HG02571 (cell line): ENCODE measurements around the gene ARHGEF7.
"Not testable (repeated sequence)": the region's sequence is repeated elsewhere in the genome, so short reads cannot be mapped to it uniquely, and the experiment has no call there.

ENCODE experiments used
- ATAC-seq: cut with Tn5 transposase; IDR thresholded peaks from one replicate; pipeline ENCODE4 v1.9.1; 2021; ENCODE audit warnings: mild to moderate bottlenecking, moderate library complexity; ENCODE audit not compliant: unreplicated experiment

Gene ARHGEF7

GRCh38 chr13:111249637-111250360, 134.7 kb downstream of the ARHGEF7 start:
- ATAC-seq: no peak

- no peak for ATAC-seq
Observed at GRCh38 chr13:111251646-111252445, 136.7 kb downstream of the ARHGEF7 start.

- no peak for ATAC-seq
Observed at GRCh38 chr13:111252446-111253364, 137.6 kb downstream of the ARHGEF7 start.

- no peak for ATAC-seq
Observed at GRCh38 chr13:111253365-111253872, 138.3 kb downstream of the ARHGEF7 start.

- no peak for ATAC-seq
Observed at GRCh38 chr13:111255228-111255790, 140.2 kb downstream of the ARHGEF7 start.

- ATAC-seq: no peak
Observed at GRCh38 chr13:111256458-111256857, 141.3 kb downstream of the ARHGEF7 start.

GRCh38 chr13:111256946-111257345, 141.8 kb downstream of the ARHGEF7 start:
- no peak for ATAC-seq

GRCh38 chr13:111257899-111258298, 142.8 kb downstream of the ARHGEF7 start:
- not testable (repeated sequence) for ATAC-seq

- ATAC-seq: no peak
Observed at GRCh38 chr13:111258637-111259036, 143.5 kb downstream of the ARHGEF7 start.

GRCh38 chr13:111259058-111259457, 143.9 kb downstream of the ARHGEF7 start:
- ATAC-seq: no peak

- no peak for ATAC-seq
Observed at GRCh38 chr13:111261326-111261725, 146.2 kb downstream of the ARHGEF7 start.

- ATAC-seq: no peak
Observed at GRCh38 chr13:111262281-111262680, 147.2 kb downstream of the ARHGEF7 start.

GRCh38 chr13:111262715-111263114, 147.6 kb downstream of the ARHGEF7 start:
- no peak for ATAC-seq

GRCh38 chr13:111263566-111263965, 148.5 kb downstream of the ARHGEF7 start:
- no peak for ATAC-seq

- ATAC-seq: no peak
Observed at GRCh38 chr13:111265006-111265700, 150.0 kb downstream of the ARHGEF7 start.

GRCh38 chr13:111265701-111266035, 150.6 kb downstream of the ARHGEF7 start:
- no peak for ATAC-seq

- no peak for ATAC-seq
Observed at GRCh38 chr13:111267205-111267604, 152.1 kb downstream of the ARHGEF7 start.

GRCh38 chr13:111267784-111268183, 152.7 kb downstream of the ARHGEF7 start:
- ATAC-seq: no peak

- ATAC-seq: no peak
Observed at GRCh38 chr13:111269508-111269907, 154.4 kb downstream of the ARHGEF7 start.

- no peak for ATAC-seq
Observed at GRCh38 chr13:111270126-111270525, 155.0 kb downstream of the ARHGEF7 start.
